GM10847 (cell line): ENCODE data around the gene ACTN1.
A peak's percentile ranks its signal among the peaks of the same experiment; 100 is the strongest.

Experiments
- POLR2A ChIP-seq: IDR thresholded peaks from 2 replicates; pipeline ENCODE4 v1.6.1; 2011; ENCODE audit not compliant: insufficient read length; ENCODE audit errors: extremely low read depth

ACTN1 gene

DNA sequence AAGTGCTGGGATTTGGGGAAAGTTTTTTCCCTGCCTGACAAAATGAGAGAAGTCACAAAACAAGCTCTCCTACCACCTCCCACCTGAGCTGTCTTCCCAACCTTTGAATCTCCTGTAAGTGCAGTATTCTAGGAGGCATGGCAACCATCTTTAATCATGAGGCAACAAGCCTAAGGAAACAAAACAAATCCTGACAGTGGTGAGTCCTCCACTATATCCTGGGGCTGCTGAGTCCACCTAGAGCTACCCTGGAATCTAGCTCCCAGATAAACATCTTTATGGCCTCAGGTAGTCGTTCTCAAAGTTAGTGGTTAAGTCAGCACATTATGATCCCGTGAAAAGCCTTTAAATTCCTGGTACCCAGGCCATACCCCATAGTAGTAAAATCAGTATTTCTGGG lies 22.3 kb upstream of the ACTN1 start:
- TF ChIP-seq POLR2A, result no peak

DNA sequence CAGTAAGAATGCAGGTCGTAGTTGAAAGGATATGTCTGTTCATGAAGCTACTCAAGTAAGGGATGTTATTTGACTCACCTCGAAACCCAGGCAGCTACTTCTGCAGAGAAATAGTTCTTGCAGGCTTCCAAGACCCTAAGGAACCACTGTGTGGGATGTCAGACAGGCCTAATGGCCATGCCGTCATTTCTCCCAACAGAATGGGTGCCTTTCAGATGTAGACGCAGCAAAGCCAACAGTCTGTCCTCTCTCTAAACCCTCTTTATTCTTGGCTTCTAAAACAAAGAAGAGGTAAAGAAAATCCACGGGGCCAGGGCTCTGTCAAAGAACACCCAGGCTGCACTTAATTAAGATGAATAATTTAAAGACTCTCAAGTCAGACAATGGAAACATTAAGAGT lies 19.0 kb upstream of the ACTN1 start:
- no peak for TF ChIP-seq POLR2A

DNA sequence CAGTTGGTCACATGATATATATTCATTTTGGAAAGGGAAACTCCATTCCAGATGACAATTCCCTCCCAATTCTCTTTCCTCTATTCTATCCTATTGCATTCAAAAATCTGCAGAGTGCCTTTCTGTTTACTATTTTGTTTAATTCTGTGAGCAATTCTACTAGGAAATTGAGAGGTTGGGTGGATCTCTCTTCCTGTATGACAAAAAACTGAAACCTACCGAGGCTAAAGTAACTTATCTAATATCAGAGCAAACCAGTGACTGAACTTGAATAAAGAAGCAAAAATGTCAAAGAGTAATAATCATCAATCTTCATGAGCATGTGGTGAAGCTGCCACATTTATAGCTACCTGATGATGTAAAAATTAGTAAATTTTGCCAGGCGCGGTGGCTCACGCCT lies 16.6 kb upstream of the ACTN1 start:
- TF ChIP-seq POLR2A, result no peak

DNA sequence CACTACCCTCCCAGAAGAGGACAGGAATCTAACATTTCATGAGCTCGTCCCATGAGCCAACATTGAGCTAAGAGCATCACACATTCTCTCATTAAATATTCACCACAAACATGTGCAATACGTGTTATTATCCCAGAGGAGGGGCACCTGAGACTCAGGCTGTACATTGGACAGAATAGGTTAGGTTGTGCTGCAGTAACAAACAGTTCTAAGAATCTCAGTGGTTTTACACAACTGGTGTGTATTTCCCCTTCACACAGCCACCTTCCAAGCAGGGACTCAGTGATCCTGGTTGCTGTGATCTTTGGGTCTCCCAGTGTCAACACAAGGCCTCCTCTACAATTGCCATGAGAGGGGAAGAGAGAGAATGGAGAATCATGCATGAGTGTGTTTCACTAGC lies 15.0 kb upstream of the ACTN1 start:
- TF ChIP-seq POLR2A, result no peak

DNA sequence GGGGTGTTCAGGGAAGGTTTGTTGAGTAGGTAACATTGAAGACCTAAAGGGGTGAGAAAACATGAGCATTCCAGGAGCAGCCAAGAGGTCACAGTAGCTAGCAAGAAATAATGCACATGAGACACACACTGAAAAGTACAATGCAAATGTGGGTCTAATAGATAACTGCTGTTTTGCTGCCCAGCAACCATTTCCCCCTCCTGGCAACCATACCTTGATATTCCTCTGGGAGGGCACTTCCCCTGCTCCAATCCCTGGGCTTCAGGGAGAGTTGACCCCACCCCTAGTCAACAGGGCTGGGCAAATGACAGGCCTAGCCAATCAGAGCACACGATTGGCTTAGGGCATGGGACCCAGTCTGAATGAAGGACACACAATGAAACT lies 8.5 kb upstream of the ACTN1 start:
- TF ChIP-seq POLR2A, result no peak

DNA sequence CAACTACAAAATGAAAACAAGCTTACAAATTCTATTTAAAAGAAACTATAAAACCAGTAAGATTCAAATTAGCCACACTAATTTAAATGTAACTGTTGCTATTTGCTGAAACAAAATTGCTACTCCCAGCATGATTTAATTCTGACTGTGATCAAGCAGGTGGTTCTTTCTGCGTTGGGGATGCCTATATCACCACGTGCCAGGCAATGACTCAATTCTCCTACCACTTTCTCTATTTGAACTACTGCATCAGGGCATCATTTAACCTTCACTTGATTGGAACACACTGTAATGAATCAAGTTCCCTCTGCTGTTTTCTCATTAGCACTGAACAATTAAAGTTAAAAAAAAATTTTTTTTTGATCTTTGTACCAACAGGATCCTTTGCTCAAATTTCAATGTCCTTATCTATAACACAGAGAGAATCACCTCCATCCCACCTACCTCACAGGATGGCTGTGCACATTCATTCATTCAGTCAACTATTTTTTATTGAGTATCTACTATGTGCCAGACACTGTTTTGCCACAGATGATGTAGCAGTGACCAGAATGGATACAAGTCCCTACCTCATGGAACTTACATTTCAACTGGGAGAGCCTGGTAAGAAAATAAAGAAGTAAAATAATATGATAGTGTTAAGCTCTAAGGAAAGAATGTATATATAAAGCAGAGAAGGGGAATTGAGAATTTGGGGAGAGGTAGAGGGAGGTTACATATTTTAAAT lies 8.0 kb upstream of the ACTN1 start:
- TF ChIP-seq POLR2A, result no peak

DNA sequence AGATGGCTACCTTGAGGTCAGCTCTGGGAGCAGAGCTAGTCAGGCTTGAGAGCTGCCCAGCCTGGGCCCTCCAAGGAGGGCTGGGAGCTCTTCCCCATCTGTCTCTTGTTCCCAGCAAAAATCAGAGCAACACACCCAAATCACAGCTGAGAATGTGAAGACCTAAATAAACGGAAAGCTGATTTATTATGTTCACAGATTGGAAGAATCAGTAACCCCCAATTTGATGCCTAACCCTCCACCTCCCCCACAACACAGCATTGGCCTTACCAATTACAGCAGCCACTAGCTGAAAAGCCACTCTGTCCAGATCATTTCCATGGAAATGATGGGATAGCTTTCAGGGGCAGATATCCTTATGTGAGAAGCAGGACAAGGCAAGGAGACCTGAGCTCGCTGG lies 7.1 kb upstream of the ACTN1 start:
- no peak for TF ChIP-seq POLR2A

DNA sequence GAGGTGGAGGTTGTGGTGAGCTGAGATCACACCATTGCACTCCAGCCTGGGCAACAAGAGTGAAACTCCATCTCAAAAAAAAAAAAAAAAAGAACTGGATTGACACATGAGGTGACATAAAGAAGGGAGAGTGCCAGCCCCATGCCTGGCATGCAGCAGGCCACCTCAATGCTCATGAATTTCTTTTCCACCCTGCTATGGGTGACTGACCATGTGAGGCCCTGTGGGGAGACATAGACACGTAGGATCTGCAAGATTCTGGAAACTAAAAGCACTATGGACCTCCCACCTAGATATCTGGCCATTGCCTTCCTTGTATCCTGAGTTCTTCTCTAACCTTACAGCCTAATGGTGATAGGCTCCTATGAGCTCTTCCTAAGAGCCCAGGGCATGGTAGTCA lies 5.6 kb upstream of the ACTN1 start:
- TF ChIP-seq POLR2A, result no peak

DNA sequence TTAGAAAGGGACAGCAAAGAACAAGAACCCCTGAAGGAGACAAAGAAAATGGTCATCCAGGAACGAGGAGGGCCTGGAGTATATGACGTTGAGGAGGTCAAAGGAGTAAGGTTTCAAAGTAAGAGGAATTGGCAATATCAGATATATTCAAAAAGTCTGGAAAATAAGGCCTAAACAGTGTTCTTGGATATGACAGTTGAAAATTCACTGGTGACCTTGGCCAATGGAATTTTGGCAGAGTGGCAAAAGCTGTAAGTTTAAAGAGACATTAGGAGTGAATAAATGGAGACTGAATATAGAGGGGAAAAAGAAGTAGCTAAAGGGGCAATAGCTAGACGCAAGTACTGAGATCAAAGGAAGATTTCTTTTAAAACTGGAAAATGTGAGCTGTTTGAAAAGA lies 4.1 kb upstream of the ACTN1 start:
- no peak for TF ChIP-seq POLR2A

DNA sequence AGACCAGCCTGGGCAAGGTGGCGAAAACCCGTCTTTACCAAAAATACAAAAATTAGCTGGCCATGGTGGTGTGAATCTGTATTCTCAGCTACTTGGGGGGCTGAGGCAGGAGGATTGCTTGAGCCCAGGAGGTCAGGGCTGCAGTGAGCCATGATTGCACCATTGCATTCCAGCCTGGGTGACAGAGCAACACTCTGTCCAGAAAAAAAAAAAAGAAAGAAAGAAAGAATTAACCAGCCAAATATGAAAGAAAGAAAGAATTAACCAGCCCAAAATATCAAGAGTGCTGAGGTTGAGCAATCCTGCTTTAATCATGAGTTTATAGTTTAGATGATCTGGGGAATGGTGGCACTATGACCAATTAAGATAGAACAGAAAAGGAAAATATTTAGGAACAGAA lies 3.5 kb upstream of the ACTN1 start:
- TF ChIP-seq POLR2A, result no peak

DNA sequence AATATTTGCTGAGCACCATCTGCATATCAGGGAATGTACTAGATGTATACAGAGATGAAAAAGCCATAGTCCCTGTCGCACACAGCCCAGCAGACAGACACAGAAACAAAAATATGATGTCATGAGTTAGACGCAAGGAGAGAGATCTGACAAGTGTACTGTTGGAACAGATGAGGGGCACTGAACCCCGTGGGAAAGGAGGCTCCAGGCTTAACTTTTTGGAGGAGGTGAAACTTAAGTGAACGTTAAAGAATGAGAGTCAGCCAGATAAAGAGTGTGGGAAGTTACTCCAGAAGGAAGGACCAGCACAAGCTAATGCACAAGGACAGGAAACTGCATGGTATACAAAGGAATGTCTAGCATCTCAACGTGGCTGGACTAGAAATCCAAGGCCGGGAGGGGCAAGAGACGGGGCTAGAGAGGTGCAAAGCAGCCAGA lies 2.5 kb upstream of the ACTN1 start:
- no peak for TF ChIP-seq POLR2A

DNA sequence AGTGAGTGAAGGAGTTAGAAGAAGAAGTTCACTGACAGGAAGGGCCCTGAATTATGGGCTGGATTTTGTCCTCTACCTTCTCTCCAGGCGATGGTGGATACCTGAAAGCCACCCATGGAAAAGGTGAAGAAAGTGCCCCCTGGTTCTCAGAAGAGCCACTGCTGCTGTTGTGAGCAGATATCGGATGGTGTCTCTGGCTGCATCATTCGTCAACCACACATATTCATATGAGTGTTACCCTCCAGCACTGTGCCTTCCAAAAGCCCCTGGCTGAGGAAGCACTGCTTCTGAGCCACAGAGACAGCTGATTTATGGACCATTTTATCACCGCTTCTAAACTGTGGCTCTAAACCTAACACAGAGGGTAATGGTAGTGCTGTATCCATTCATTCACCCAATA lies 2.0 kb upstream of the ACTN1 start:
- no peak for TF ChIP-seq POLR2A

DNA sequence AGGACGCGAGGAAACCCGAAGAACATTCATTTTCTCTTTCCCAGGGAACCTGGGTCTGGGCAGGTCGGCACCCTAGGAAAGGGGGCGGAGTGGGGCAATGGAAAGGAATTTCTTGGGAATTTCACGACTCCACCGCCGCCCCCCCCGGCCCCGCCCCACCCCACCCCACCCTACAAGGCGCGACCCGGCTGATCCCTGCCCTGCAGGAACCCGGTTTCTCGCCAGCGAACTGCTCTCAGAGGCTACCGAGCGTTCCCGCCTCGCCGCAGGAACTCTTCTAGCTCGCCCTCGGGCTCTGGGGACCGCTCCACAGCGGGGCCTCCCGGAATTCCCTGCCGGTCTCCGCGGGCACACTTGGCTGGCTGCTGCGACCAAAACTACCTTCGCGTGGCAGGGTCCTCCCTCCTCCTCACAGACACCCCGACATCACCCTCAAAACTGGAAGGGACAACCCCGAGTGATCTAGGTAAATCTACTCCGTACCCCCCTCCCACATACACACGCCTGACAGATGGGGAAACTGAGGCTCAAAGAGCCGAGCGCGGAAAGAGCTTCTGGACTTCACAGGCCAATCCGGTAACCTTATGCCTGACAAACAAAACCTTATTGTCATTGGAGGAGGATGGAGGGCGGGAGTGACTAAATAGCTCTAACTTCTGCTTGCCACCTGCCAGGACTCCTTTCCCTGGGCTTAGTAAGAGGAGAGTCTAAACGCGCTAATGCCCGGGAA lies 785 bp upstream of the ACTN1 start:
- TF ChIP-seq POLR2A, result no peak

DNA sequence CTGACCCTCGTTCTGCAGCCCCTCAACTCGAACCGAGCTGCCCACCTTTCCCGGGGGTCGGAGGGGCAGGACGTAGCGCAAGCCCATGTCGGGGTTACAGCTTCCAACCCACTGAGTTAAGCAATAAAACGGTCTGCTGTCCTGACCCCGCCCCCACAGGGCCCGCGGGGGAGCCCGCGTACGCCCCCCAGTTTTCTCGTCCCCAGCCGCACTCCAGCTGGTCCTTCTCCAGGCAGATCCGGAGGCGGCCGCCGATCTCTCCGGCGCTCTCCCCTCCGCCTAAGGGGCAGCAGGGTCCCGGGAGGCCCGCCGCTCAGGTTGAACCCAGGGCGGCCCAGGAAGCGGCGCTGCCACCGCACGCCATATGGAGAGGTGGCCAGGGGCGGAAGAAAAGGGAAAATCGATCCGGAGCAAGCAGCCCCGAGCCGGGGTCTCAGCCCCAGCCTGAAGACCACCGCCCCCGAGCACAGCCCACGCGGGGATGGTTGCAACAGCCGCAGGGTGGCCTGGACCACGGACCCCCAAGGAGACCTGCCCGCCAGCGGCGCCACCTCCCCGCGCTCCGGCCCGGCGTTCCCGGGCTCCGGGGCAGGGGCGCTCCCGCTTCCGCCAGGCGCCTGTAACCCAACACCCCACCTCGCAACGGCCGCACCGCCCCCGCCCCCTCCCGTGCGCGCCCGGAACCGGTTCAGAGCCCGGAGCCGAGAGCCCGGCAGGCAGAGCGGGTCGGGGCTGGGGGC lies 760 bp downstream of the ACTN1 start:
- TF ChIP-seq POLR2A, result no peak

DNA sequence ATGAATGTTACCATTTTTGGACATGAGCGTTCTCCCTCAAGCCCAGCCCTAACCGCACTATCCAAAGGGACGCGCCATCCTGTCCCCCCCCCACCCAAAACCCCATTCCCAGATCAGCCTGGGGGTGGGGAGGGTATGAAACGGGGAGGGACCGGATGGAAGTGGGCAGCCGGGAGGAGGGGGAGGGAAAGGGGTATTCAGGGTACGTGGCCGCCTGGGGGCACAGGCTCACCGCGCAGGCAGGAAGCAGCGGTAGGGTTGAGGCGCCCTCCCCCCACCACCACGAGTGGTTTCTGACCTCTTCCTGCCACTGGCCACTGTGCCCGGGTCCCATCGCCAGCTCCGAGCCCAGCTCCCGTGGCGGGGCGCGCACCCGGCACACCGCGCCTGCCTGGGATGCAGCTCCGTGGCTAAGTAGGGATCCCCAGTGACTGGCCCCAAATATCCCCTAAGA lies 1.4 kb downstream of the ACTN1 start:
- peak; percentile 32 for TF ChIP-seq POLR2A

DNA sequence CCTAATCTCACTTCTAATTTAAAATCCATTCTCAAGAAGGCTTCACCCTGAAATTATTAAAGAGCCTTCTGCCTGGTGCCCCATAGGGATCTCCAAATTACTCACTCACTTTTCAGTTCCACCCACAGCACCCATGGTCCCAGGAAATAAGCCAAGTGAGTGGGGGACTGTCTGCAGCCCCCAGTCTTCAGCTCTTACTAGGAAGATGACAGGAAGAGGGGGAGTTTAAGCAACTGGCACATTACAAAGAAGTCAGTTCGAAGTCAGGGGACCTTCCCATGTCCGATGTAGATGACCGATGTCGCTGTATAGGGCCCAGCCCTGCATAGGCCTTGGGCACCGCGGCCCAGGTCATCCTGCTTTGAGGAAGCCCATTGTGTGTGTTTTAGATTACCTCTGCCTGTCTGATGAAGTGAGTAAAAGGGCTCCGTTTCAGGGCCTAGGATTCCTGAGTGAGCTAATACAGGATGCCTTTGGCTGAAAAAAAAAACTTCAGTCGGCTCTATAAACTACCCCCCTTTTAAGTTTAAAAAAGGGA lies 1.9 kb downstream of the ACTN1 start:
- no peak for TF ChIP-seq POLR2A
